Fibroblast of skin of abdomen (primary cell): ENCODE data around the gene ZNF83. TPM values are rescaled to one million over a fixed set of nuclear protein-coding genes. Genes with fewer than 3 reads are reported as not detected.
"Not testable (repeated sequence)": the region's sequence is repeated elsewhere in the genome, so short reads cannot be mapped to it uniquely, and the experiment has no call there.

Experiments
- DNase-seq: peaks from one replicate; pipeline ENCODE4 v3.0.0-alpha.2; 2013
- polyA plus RNA-seq, 2 experiments: library from polyadenylated mRNA; unstranded; fragments of 120-200 nt; gene quantifications; one replicate each; pipeline ENCODE4 v1.2.1, GENCODE V29; 2013; ENCODE audit not compliant: insufficient read length in 2 of 2

ZNF83 gene
- 17.4 TPM for polyA plus RNA-seq (2013, experiment 1 of 2; ENCODE audit: insufficient read length)
- polyA plus RNA-seq (2013, experiment 2 of 2; ENCODE audit: insufficient read length), result 17.2 TPM

DNA sequence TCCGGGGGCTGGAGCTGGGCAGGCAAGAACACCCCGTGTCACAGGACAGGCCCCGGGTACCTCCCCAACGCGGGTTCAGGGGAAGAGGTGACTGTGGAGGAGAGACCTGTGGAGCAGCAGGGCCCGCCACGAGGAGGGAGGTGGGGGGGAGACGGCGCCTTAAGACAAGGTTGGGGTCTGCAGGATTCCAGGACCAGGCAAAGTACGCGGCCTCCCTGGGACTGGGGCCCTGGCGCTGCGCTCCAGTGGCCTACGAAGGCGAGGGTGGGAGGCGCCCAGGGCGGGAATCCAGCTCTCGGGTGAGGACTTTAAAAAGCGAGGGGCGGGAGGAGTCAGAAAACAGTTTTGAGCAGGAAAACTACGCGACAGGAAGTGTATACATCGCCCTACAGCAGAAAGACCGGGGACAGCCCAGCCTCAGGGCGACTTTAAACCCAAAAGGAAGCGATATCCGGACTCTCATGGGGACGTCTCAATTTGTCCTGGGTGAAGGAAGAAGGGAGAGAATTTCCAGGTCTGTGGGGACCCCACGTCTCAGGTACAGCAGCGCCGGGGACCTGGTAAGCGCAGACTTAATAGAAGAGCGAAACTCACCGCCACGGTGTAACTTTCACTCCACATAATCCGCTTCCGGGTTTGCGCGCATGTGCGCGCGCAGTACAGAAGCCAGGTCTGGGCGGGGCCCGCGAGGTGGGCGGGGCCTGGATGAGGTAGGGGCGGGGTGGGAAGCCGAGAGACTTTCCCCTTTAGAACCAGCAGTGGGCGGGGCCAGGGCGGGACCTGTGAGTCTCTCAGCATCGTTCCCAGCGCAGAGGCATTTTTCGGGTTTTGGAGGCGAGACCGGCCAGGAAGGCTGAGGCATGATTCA, at the start of gene ZNF83:
TSS of gene ZNF83 (minus strand) at position 638 of the 868 bp plus-strand sequence.
- peak; percentile 93 for DNase-seq

DNA sequence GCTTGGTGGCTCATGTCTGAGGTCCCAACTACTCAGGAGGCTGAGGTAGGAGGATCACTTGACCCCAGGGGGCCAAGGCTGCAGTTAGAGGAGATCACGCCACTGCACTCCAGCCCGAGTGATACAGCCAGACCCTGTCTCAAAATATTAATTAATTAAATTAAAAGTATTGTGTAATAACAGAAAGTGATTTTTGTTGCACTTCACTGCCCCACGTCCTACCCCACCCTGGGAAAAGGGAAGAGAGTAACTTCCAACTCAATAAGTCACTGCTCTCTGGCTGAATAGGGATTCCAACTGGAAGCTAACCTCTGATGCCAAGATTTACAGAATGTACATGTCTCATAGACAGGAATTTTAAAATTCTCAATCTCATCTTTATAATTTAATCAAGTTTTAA, 49.5 kb upstream of the ZNF83 start:
- no peak for DNase-seq

DNA sequence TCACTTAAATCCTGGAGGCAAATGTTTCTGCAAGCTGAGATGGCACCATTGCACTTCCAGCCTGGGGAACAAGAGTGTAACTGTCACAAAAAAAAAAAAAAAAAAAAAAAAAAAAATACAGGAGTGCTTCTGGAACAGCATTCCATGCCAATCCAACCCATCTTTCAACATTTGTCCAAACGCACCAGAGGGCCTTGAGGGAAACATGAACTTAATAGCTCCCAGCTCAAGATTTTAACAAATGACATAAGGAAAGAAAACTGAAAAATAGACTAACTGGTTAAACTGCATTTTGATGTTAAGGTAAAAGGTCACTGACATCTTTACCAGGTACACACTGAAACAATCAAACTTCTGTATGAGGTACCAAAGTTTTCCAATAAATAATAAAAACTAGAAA, 47.7 kb upstream of the ZNF83 start:
- DNase-seq, result no peak

DNA sequence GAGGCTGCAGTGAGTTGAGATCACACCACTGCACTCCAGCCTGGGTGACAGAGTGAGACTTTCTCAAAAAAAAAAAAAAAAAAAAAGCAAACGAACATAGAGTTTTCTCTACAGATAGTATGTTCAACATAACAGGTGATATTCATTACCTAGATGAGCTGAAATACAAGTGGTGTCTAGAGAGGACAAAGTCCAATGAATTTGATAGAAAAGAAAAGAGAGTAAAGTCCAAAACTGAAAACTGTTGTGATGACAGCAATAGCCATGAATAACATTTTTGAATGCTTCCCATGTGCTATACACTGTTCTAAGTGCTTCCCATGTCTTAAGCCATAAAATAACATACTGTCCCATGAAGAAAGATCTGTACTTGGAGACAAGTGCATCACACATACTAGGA, 43.1 kb upstream of the ZNF83 start:
- DNase-seq, result not testable (repeated sequence)

DNA sequence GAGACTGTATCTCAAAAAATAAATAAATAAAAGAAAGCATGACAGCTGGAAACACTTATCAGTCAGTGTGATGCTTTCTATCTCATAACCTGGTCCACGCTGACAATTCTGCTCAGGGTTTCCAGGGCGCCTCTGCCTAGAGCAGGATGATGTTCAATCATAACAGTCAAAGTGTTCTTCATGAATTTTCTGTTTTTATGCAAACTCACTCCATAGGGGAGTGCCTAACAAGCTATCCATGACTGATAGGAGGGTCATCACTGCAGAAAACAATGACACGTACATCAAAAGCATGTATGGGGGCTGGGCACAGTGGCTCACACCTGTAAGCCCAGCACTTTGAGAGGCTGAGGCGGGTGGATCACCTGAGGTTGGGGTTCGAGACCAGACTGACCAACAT, 41.4 kb upstream of the ZNF83 start:
- DNase-seq, result no peak

DNA sequence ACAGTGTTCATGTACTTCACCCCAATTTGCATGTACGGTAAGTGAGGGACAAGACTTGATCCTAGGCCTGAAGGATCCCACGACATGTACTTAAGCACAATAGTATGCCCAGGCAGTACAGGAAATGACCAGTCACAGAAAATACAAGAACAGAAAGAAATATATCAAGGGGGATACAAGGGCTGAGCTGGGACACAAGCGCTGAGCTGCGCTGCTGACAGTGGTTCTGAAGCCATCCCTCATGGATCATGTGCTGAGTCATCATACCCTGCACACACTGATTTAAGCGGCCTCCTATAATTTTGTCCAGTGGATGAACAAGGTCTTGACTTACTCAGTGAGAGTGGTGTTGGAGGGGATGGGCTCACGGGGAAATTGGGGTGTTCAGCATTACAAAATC, 37.1 kb upstream of the ZNF83 start:
- not testable (repeated sequence) for DNase-seq

DNA sequence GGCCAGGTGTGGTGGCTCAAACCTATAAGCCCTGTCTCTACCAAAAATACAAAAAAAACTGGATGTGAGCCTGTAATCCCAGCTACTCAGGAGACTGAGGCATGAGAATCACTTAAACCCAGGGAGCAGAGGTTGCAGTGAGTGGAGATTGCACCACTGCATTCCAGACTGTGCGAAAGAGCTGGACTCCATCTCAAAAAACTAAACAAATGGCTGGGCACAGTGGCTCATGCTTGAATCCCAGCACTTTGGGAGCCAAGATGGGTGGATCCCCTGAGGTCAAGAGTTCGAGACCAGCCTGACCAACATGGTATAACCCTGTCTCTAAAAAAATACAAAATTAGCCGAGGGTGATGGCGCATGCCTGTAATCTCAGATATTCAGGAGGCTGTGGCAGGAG, 34.9 kb upstream of the ZNF83 start:
- DNase-seq, result no peak

DNA sequence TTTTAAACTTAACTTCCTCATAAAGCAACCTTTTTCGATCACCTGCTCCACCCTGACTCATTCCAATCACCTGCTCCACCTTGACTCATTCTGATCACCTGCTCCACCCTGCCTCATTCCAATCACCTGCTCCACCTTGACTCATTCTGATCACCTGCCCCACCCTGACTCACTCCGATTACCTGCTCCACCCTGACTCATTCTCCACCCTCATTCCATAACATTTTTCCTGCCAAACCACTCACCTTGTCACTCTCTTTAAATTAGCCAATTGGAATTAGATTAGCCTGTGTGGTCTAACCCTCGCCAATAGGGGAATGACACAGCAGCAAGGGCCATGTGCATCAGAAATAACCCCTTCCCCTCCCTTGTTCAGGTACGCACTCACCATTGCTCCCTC, 31.9 kb upstream of the ZNF83 start:
- no peak for DNase-seq

DNA sequence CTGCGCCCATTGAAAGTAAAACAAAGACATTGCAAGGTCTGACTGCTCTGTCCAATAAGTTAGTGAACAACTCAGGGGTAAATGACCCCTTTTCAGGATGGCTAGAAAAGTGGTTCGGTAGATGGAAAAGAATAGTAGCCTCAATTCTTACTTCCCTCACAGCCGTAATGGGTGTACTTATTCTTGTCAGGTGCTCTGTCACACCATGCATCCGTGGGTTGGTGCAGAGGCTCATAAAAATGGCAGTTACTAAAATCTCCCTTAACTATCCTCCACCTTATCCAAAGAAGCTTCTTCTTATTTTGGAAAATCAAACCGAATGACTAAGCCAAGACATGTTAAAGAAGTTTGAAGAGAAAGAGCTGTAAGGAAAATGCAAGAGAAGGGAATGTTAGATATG, 31.4 kb upstream of the ZNF83 start:
- no peak for DNase-seq

DNA sequence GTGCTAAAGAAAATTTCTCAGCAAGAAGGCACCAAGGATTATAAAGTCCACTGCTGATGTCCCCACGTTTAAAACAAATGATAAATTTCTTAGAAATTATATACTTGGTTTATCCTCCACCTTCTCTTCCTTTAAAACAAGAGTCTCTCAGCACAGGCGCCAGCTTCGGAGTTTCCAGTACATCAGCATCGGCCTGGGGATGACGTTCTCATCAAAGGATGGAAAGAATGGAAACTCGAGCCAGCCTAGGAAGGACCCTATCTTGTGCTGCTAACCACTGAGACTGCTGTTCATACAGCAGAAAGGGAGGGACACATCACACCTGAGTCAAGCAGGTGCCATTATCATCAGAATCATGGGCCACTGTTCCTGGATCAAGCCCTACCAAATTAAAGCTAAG, 29.8 kb upstream of the ZNF83 start:
- no peak for DNase-seq

DNA sequence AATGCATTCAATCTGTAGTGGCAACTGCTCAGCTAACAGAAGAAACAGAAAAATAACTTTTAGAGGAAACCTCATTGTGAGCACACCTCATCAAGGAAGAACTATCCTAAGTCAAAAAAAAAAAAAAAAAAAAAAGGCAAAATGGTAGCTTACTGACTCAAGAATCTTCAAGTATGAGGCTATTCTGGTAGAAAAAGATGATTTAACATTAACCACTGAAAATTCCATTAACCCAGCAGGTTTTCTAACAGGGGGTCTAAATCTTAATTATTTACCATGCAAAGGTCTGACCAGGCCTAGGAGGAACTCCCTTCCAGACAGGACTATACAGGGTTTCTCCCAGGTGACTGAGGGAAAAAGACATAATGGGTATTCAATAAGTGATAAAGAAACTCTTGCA, 28.4 kb upstream of the ZNF83 start:
- DNase-seq, result no peak

DNA sequence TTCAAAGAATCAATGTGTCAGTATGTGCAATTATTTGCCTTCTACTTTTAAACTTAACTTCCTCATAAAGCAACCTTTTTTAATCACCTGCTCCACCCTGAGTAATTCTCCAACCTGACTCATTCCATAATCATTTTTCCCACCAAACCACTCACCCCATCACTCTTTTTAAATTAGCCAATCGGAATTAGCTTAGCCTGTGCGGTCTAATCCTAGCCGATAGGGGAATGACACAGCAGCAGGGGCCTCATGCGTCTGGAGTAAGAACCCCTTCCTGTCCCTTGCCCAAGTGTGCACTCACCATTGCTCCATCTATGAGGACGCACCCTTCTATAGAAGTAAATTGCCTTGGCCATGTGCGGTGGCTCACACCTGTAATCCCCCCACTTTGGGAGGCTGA, 27.4 kb upstream of the ZNF83 start:
- DNase-seq, result no peak

DNA sequence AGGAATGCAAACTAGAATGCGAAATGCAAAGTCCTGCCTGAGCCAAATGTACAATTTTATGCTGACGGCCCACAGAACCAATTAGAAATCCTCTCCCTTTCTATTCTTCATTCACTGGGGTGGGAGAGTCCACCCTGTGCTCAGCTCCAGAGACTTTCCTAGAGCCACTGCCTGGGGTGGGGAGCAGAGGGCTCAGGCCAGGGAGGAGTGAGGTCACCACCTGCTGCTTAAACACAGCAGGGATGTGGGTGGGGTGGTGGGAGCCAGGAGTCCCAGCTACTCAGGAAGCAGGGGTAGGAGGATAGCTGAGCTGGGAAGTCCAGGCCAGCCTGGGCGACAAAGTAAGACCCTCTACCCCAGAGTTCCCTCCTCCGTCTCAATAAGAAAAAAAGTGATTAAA, 26.9 kb upstream of the ZNF83 start:
- no peak for DNase-seq

DNA sequence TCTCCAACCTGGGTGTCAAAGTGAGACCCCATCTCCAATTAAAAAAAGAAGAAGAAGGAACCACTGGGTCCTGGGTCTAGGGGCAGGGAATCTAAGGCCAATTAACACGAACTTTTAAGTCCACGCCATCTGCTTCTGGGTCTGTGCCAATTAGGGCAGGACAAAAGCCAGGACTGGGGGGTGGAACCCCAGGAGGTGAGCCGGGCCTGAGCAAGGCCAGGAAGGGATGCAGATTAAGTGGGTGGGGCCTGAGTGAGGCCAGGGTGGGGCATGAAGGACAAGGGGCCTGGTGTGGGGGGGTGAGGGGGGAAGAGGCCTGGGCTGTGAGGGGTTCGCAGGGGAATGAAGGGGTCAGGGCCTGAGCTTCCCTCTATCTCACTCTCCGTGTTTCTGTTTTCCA, 26.3 kb upstream of the ZNF83 start:
- no peak for DNase-seq

DNA sequence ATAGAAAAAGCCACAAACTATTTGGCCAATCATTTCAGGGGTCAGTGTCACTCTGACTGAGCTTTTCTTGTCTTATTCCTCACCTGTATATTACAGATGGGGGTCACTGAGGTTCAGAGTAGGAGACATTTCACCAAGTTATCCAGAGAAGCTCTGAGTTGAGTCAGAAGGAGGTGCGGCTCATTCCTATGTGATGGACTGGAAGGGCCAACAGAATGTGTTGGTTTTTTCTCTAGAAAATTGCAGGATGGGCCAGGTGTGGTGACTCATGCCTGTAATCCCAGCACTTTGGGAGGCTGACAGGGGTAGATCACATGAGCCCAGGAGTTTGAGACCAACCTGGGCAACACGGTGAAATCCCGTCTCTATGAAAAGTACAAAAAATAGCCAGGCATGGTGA, 24.5 kb upstream of the ZNF83 start:
- no peak for DNase-seq

DNA sequence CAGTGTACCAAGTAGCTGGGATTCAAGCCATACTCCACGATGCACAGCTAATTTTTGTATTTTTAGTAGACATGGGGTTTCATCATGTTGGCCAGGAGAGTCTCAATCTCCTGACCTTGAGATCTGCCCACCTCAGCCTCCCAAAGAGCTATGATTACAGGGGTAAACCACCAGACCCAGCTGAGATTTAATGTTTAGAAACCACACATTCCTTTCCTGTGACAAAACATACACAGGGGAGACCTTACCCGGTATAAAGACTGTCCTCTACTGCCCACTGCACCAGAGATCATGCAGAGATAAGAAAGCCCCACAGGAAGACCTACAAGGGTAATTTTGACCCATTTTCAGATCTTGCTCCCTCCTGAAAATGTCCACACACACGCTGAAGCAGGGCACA, 22.8 kb upstream of the ZNF83 start:
- DNase-seq, result peak; percentile 8

DNA sequence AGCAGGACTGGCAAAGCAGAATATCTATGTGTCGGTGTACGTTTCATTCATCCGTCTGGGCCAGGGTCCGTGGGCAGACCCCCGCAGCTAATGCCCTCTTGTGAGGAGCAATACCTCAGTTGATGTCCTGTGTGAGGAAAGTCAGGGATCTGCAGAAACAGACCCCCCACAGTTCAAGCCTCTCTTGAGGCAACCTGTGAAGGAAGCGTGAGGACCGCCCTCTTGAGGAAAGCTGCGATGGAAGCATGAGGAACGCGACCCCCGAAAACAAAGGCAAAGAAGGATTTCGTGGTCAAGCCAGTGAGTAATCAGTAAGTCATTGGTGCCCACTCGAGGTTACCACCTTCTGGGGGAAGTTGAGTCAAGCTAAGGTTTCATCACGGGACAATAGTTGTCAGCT, 20.9 kb upstream of the ZNF83 start:
- DNase-seq, result no peak

DNA sequence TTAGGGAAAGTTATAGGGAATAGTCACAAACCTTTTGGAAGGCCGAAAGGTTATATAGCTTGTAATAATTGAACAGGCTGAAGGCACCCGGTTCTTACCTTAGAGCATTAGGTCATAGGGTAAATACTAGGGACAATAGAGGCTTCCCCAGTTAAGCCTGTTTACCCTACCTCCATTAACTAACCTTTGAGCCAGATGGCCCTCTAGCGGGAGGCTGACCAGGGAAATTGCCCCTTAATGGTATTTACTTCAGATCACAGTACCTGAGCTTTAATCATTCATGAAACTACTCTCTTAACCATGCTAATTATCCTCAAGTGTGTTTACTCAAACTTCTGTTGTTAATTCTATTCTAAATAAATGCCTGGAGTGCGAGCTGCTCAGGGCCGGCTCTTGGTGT, 20.4 kb upstream of the ZNF83 start:
- DNase-seq, result no peak

DNA sequence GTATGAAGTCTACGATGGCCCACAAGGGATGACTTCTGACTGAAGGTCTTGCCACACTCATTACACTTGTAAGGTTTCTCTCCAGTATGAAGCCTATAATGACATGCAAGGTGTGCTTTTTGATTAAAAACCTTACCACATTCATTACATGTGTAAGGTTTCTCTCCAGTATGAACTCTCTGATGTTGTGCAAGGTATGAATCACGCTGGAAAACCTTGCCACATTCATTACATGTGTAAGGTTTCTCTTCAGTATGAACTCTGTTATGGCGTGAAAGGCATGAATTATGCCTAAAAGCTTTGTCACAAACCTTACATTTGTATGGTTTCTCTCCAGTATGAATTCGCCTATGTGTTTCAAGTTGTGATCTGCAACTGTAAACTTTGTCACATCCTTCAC, 15.0 kb upstream of the ZNF83 start:
- no peak for DNase-seq

DNA sequence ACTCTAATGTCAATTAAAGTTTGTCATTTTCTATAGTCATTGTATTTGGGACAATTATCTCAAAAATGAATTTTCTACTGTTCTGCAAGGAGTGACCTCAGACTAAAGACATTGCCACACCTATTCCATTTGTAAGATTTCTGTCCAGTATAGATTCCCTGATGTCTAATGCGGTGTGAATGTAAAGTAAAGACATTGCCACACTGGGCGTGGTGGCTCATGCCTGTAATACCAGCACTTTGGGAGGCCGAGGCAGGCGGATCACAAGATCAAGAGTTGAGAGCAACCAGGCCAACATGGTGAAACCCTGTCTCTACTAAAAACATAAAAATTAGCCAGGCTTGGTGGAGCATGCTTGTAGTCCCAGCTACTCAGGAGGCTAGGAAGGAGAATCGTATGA, 13.8 kb upstream of the ZNF83 start:
- no peak for DNase-seq

DNA sequence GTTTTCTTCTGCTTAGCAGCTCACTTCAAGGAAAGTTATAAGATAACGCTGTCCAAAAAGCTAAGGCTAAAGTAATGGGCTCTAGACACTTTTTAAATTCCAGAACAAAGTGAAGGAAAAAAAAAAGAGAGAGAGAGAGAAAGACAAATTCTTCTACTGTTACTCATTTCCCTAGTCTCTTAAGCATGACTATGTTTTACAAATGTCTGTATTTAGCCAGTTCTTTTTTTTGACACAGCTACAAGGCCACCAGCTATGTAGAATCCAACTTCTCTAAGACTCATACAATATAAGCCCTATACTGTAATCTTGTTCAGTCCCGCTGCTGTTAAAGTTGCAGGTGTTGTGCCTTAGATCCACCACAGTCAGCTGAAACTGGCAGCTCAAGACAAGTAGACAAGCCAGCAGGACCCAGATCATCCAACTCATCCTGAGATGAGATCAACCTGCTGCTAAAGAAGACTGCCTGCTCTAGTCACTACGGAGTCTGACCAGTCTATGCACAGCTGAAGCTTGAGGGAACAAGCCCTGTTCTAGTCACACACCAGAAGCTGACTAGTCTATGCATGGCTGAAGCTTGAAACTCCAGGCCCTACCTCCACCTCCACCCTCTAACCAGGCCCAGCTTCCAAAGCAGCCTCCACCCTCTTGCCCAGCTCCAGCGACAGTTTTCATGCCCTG, 10.3 kb upstream of the ZNF83 start:
- peak; percentile 45 for DNase-seq

DNA sequence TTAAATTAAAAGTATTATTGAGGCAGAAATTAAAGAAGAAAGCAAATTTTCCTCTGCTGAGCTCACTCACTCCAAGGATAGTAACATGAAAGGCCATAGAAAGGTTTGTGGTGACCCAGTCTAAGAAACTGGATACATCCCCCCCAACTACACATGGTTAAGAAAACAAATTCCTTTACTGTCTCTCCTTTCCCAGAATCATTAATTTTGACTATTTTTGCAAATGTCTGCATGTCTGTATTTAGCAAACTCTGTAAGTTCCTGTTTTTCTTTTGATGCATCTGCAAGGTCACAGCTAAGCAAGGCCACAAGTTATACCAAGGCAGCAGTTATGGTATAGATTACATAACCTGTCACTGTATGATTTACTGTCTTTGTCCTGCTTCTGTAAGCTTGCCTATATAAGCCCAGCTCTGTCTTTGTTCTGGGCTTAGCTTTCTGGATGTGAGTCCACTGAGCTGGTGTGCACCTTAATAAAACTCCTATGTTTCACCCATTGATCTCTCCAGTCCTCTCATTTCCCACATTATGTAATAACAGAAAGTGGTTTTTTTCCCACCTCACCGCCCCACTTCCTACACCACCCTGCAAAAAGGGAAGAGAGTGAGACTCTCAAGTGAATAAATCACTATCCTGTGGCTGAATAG, 8.5 kb upstream of the ZNF83 start:
- DNase-seq, result no peak

DNA sequence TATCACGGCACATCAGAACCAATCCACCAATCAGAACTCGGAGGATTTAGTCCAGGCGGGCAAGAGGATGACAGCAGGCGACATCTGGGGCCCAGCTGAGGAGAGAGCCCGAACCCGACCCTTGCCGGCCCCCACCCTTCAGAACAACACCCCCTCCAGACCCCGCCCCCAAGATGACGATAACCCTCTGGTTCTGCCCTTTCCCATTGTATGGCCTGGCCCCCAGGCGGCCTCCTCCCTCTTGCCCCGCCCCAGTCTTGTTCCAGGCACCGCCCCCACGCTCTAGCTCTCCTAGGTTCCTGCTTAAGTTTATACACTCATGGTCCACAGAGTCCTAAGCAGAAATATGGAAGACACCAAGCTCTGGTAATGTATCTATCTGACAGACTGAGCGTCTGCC, 2.8 kb upstream of the ZNF83 start:
- DNase-seq, result no peak

DNA sequence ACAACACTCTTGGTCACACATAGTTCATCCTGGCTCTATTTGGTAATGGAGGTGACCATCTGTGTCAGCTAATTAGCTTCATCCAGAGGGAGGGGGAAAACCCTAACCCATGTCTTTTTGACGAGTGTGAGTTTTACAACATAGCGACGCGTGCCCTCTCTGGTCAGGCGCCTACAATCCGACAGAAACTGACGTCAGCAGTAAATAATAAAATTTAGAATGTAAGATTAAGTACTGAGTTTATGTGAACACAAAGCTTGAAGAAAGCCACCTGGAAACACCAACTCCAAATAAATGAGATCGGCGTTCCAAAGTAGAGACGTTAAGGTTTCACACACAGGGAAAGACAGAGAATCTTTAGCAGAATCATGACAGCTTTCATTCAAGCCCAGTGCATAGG, 1.8 kb upstream of the ZNF83 start:
- no peak for DNase-seq
